Activated naive CD8-positive, alpha-beta T cell (primary cell): ENCODE measurements around the gene LRP10.

Experiments used
- H3K27ac Mint-ChIP-seq: one replicate; pipeline ENCODE4 v1.8.0; 2021; ENCODE audit warnings: mixed read lengths
- H3K27me3 Mint-ChIP-seq: one replicate; pipeline ENCODE4 v1.8.0; 2021; ENCODE audit warnings: mixed read lengths
- H3K36me3 Mint-ChIP-seq: one replicate; pipeline ENCODE4 v1.8.0; 2021; ENCODE audit warnings: mixed read lengths
- H3K4me1 Mint-ChIP-seq: one replicate; pipeline ENCODE4 v1.8.0; 2021; ENCODE audit warnings: low read depth, mixed read lengths
- H3K4me3 Mint-ChIP-seq: one replicate; pipeline ENCODE4 v1.8.0; 2021; ENCODE audit warnings: mild to moderate bottlenecking, mixed read lengths
- H3K9me3 Mint-ChIP-seq: one replicate; pipeline ENCODE4 v1.8.0; 2021; ENCODE audit warnings: low read depth, mixed read lengths

LRP10 gene

DNA sequence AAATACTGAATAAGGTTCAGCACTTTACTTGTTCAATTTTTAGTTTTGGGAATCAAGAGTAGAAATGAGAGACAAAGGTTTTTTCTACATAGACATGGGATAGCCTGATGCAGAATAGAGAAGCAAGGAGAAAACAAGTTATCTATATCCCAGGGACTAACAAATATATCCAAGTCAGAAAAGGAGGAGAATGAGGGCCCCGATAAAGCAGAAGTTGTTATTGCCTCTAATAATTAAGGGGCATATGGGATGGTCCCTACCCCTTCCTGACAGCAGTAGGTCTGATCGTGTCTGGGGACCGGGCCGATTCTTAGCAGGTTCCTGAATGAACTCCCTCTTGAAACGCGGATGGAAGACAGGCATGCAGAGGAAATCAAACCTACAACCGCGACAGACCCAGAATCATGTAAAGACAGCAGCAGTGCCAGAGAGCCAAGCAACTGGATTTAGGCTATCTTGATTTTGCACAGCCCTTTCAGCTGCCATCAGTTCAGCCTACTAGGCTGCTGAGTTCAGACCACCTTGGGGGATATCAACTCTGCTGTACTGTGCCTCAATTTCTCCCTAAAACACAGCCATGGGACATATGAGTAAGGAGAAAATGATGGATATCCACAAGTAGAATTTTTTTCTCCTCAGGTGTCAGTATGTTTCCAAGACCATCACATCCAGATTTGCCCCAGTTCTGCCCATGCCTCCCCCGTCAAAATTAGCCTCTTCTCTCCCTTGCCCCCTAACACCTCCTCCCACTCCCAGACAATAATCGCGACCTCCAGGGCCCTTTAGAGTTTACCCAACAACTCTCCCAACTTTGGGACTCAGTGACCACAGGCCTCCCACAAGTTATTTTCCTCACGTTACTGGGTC, 56.9 kb downstream of the LRP10 start:
- H3K36me3 Mint-ChIP-seq, result peaks cover 18% of the 10 kb centered on the region
- no peaks in the 10 kb centered on the region for H3K27me3 Mint-ChIP-seq
- H3K4me1 Mint-ChIP-seq, result peaks cover 32% of the 10 kb centered on the region
- no peak overlapping the region for H3K4me3 Mint-ChIP-seq
- H3K9me3 Mint-ChIP-seq, result no peaks in the 10 kb centered on the region
- no peak overlapping the region for H3K27ac Mint-ChIP-seq

DNA sequence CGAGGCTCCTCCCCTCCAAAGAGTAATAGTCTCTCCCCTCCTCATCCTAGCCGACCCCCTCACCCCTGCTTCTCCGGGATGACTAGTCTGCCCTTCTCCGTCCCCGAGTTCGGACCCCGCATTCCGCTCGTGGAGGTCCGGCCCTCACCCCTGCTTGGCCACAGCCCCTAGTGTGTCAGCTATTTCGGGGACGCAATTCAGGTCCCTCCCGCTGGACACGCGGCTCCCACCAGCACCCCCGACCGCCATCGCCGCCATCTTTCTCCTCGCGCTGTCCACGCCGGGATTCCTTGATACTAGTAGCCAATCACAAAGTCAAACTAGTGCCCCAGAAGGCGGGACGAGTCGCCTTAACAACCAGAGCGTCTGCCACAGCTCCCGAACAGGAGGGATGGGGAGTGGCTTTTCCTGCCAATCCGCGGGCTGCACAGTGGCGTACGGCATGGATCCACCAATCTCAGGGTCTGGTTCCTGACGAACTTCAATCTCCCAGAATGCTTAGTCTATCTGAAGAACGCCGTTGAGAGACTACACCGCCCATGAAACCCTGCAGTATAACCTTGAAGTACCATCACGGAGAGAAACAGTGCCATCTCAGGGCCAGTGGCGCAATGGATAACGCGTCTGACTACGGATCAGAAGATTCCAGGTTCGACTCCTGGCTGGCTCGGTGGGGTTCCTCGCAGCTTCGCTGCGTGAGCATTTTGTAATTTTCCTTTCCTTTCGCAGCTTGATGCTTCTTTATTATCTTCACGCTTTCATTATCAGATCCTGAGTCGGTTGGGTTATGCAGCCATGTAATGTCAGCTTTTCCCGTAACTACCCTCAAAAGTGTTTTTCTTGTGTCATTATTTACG, 57.8 kb downstream of the LRP10 start, which contains the start of gene PRMT5:
Gene PRMT5, minus strand, starts transcription at position 273 of the 857 bp plus-strand sequence. Its CDS starts 15 bp downstream, at position 258.
- no peak within 1 kb of the TSS for H3K4me3 Mint-ChIP-seq
- H3K36me3 Mint-ChIP-seq, result peaks cover 13% of the 10 kb centered on the region
- H3K27ac Mint-ChIP-seq, result no peak within 1 kb of the TSS
- peaks cover 34% of the 10 kb centered on the region for H3K4me1 Mint-ChIP-seq
- H3K9me3 Mint-ChIP-seq, result no peaks in the 10 kb centered on the region
- H3K27me3 Mint-ChIP-seq, result no peaks in the 10 kb centered on the region

DNA sequence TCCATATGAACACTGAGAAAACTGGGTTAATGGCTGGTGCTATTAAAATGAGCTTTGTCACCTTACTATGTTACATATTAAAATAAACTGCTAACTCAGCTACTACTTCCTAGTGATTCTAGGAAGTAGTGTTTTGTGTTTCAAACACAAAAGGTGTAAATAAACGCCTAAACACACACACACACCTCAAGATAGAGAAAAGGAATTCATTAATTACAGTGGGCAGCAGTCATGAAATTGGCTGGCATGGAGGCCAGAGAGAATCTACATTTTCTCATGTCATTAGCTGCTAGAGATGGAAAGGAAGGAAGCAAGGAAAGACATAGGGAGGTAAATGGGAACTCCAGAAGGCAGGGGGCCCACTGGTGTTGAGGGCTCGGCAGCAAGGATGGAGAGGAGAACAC, 58.4 kb downstream of the LRP10 start:
- Mint-ChIP-seq H3K36me3 (peaks cover 10% of the 10 kb centered on the region), H3K27ac (no peak overlapping the region), H3K27me3 (no peaks in the 10 kb centered on the region), H3K4me3 (no peak overlapping the region), H3K4me1 (peaks cover 34% of the 10 kb centered on the region), H3K9me3 (no peaks in the 10 kb centered on the region)
